DOHH2 (cell line): ENCODE results near the gene AUTS2.

Experiments
- H3F3A ChIP-seq: fragments of 200-600 bp; sonication (generic), shearing (Covaris generic); 2 replicates; pipeline ENCODE4 v1.6.0; 2016; ENCODE audit warnings: antibody characterized with exemption, mild to moderate bottlenecking; ENCODE audit not compliant: control insufficient read depth, insufficient read depth
- H3K27ac ChIP-seq: fragments of 200-600 bp; sonication (generic); 2 replicates; pipeline ENCODE4 v1.5.1; 2014; ENCODE audit warnings: low read depth, mild to moderate bottlenecking, low read length, moderate library complexity
- H3K27me3 ChIP-seq: fragments of 200-600 bp; sonication (generic); 2 replicates; pipeline ENCODE4 v1.6.1; 2014; ENCODE audit warnings: mild to moderate bottlenecking, low read length, mixed read lengths; ENCODE audit not compliant: control insufficient read depth
- H3K36me3 ChIP-seq: fragments of 200-600 bp; sonication (generic); 2 replicates; pipeline ENCODE4 v1.6.1; 2014; ENCODE audit warnings: mild to moderate bottlenecking, low read length, moderate library complexity, mixed read lengths; ENCODE audit not compliant: control insufficient read depth
- H3K4me1 ChIP-seq: fragments of 200-600 bp; sonication (generic); 2 replicates; pipeline ENCODE4 v1.6.1; 2014; ENCODE audit warnings: mild to moderate bottlenecking, low read length, mixed read lengths; ENCODE audit not compliant: control insufficient read depth
- H3K4me2 ChIP-seq: fragments of 200-600 bp; sonication (generic); 2 replicates; pipeline ENCODE4 v1.6.0; 2014; ENCODE audit warnings: mild to moderate bottlenecking, low read length, moderate library complexity
- H3K4me3 ChIP-seq: fragments of 200-600 bp; sonication (generic); 2 replicates; pipeline ENCODE4 v1.5.1; 2014; ENCODE audit warnings: mild to moderate bottlenecking, low read length, mixed read lengths
- H3K79me2 ChIP-seq: fragments of 200-600 bp; sonication (generic); 2 replicates; pipeline ENCODE4 v1.6.1; 2014; ENCODE audit warnings: mild to moderate bottlenecking, low read length, mixed read lengths; ENCODE audit not compliant: control insufficient read depth
- H3K9me2 ChIP-seq: fragments of 200-600 bp; sonication (generic); replicated peaks from 2 replicates; pipeline ENCODE4 v1.6.1; 2014; ENCODE audit warnings: mild to moderate bottlenecking, low read length, mixed read lengths; ENCODE audit not compliant: control insufficient read depth
- H3K9me3 ChIP-seq: fragments of 200-600 bp; sonication (generic); 2 replicates; pipeline ENCODE4 v1.6.1; 2014; ENCODE audit warnings: antibody characterized with exemption, low read length, mixed read lengths; ENCODE audit not compliant: control insufficient read depth, insufficient read depth
- H4K20me1 ChIP-seq: fragments of 200-600 bp; sonication (generic); 2 replicates; pipeline ENCODE4 v1.6.0; 2014; ENCODE audit warnings: low read depth, mild to moderate bottlenecking, antibody characterized with exemption, low read length, moderate library complexity; ENCODE audit not compliant: control insufficient read depth, insufficient read depth
- CTCF ChIP-seq: fragments of 200-600 bp; sonication (generic); IDR thresholded peaks from one replicate; pipeline ENCODE4 v1.5.1; 2014; ENCODE audit warnings: antibody characterized with exemption, mild to moderate bottlenecking, low read depth, low read length; ENCODE audit not compliant: poor library complexity, severe bottlenecking
- EZH2phosphoT487 ChIP-seq: fragments of 200-600 bp; sonication (generic); IDR thresholded peaks from 2 replicates; pipeline ENCODE4 v1.6.1; 2017; ENCODE audit warnings: borderline replicate concordance, mild to moderate bottlenecking, antibody characterized with exemption, low read length, moderate library complexity, mixed read lengths

AUTS2 gene

GRCh38 chr7:70739646-70740210, 1141.5 kb downstream of the AUTS2 start:
- Histone ChIP-seq H3K9me2 (no peaks in the 10 kb centered on the region), H3K4me3 (no peak overlapping the region), H3F3A (no peaks in the 10 kb centered on the region), H3K27ac (no peak overlapping the region), H3K36me3 (no peaks in the 10 kb centered on the region), H3K9me3 (no peaks in the 10 kb centered on the region), H3K4me2 (no peak overlapping the region; the same call in 1 of the 2 replicates), H3K79me2 (peaks cover 64% of the 10 kb centered on the region), H4K20me1 (0 out of 2 replicates have a peak, but pooled peaks cover 3% of the 10 kb centered on the region), H3K4me1 (peaks cover 13% of the 10 kb centered on the region), H3K27me3 (no peaks in the 10 kb centered on the region)
- TF ChIP-seq EZH2phosphoT487, result no peak
- no peak for TF ChIP-seq CTCF

GRCh38 chr7:70741666-70742065, 1143.4 kb downstream of the AUTS2 start:
- Histone ChIP-seq H3K4me1 (peaks cover 13% of the 10 kb centered on the region), H3K9me2 (no peaks in the 10 kb centered on the region), H3K4me2 (no peak overlapping the region), H3K36me3 (no peaks in the 10 kb centered on the region), H3K27me3 (no peaks in the 10 kb centered on the region), H3F3A (peaks cover 4% of the 10 kb centered on the region; the same call in 1 of the 2 replicates), H3K79me2 (peaks cover 59% of the 10 kb centered on the region), H3K9me3 (no peaks in the 10 kb centered on the region), H4K20me1 (no peaks in the 10 kb centered on the region), H3K4me3 (no peak overlapping the region), H3K27ac (no peak overlapping the region)
- no peak for TF ChIP-seq CTCF
- TF ChIP-seq EZH2phosphoT487, result no peak

- no peak overlapping the region for H3K4me2 ChIP-seq
- H3K4me1 ChIP-seq, result peaks cover 10% of the 10 kb centered on the region
- peaks cover 54% of the 10 kb centered on the region for H3K79me2 ChIP-seq
- H3K9me3 ChIP-seq, result no peaks in the 10 kb centered on the region
- H3K36me3 ChIP-seq, result no peaks in the 10 kb centered on the region
- H3K4me3 ChIP-seq, result no peak overlapping the region
- TF ChIP-seq EZH2phosphoT487 (no peak), CTCF (no peak)
- peaks cover 4% of the 10 kb centered on the region; the same call in 1 of the 2 replicates for H3F3A ChIP-seq
- H3K9me2 ChIP-seq, result no peaks in the 10 kb centered on the region
- H4K20me1 ChIP-seq, result peaks cover 2% of the 10 kb centered on the region; the same call in 1 of the 2 replicates
- no peaks in the 10 kb centered on the region for H3K27me3 ChIP-seq
- H3K27ac ChIP-seq, result no peak overlapping the region
Observed at GRCh38 chr7:70743531-70744325, 1145.5 kb downstream of the AUTS2 start.
